ENCODE results near the gene KRTAP5-10. TPM values are rescaled to one million over a fixed set of nuclear protein-coding genes. Genes with fewer than 3 reads are reported as not detected.

Gene KRTAP5-10
- total and polyA plus RNA-seq, 2 donors (not counting 1 experiment from before 2014, with no cell fraction given) = not detected

DNA sequence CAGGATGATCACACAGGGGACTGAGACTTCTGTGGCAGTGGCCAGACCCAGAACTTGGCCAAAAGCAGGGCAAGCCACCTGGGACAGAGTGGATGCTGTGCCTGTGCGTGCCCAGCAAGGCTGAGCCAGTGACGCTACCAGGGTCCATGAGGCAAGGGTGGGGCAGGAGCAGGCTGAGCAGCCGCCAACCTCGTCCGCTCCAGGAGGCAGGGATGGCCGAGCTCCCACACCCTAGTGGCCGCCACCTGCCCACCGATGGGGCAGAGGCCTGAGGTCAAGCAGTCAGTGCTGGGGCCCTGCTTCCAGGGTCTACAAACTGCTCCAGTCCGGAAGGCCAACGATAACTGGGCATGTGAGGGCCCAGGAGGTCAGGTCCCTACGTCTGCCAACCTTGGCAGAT, 9.9 kb upstream of the KRTAP5-10 start:
- no peaks in the 10 kb centered on the region for H3K4me1 ChIP-seq (ENCODE audit: control insufficient read depth, extremely low read depth, insufficient read depth, low read length)
- no peak overlapping the region for H3K9ac ChIP-seq (ENCODE audit: insufficient read depth, low read length)
- H3K9me3 ChIP-seq (ENCODE audit: control insufficient read depth, insufficient read depth, low read depth, low read length) = no peaks in the 10 kb centered on the region
- TF ChIP-seq, protein P1, sequence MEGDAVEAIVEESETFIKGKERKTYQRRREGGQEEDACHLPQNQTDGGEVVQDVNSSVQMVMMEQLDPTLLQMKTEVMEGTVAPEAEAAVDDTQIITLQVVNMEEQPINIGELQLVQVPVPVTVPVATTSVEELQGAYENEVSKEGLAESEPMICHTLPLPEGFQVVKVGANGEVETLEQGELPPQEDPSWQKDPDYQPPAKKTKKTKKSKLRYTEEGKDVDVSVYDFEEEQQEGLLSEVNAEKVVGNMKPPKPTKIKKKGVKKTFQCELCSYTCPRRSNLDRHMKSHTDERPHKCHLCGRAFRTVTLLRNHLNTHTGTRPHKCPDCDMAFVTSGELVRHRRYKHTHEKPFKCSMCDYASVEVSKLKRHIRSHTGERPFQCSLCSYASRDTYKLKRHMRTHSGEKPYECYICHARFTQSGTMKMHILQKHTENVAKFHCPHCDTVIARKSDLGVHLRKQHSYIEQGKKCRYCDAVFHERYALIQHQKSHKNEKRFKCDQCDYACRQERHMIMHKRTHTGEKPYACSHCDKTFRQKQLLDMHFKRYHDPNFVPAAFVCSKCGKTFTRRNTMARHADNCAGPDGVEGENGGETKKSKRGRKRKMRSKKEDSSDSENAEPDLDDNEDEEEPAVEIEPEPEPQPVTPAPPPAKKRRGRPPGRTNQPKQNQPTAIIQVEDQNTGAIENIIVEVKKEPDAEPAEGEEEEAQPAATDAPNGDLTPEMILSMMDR (conservative IDR thresholded peaks at IDR 0.05 in 1 of 2, IDR thresholded peaks at IDR 0.05 in 1 of 2; ENCODE audit: low read depth in 1 of 2, low read length in 2 of 2) = no peak
- no peak for TF ChIP-seq EZH2 (IDR thresholded peaks at IDR 0.05; ENCODE audit: low read length, missing control alignments)
- H3K27ac ChIP-seq (ENCODE audit: insufficient read depth, low read length) = no peak overlapping the region
- H4K20me1 ChIP-seq (ENCODE audit: control insufficient read depth, extremely low read depth, insufficient read depth, low read length) = no peaks in the 10 kb centered on the region
- H3K36me3 ChIP-seq (ENCODE audit: control insufficient read depth, insufficient read depth, low read length) = no peaks in the 10 kb centered on the region
- DNase-seq (ENCODE audit: low read depth in 2 of 2) = no peak
- H3K79me2 ChIP-seq (ENCODE audit: control insufficient read depth, insufficient read depth, low read length) = no peaks in the 10 kb centered on the region
- H3K27me3 ChIP-seq (ENCODE audit: control insufficient read depth, insufficient read depth, low read length) = no peaks in the 10 kb centered on the region
- H2AFZ ChIP-seq (ENCODE audit: low read length) = no peak overlapping the region
- H3K4me2 ChIP-seq (ENCODE audit: extremely low read depth, insufficient read depth, low read length) = no peak overlapping the region
- H3K4me3 ChIP-seq (replicated peaks in 1 of 4; ENCODE audit: control extremely low read depth in 1 of 4, insufficient read depth in 1 of 4, low read depth in 3 of 4, low read length in 4 of 4) = no peak overlapping the region

DNA sequence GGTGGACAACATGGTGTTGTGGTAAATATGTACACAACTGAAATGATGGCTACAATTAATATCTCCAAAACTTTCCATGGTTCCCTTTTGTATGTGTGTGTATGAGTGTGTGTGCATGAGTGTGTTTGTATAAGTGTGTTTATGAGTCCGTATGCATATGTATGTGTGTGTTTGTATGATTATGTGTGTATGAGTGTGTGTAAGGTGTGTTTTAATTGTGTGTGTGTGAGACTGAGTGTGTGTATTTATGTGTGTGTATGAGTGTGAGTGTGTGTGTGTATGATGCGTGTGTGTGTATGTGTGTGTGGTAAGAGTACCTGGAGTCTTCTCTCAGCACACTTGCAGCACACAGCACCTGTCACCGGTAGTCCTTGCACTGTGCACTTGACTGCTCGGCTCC, 9.3 kb upstream of the KRTAP5-10 start:
- H3K9me3 ChIP-seq (ENCODE audit: control insufficient read depth, insufficient read depth, low read depth, low read length) = no peaks in the 10 kb centered on the region
- H4K20me1 ChIP-seq (ENCODE audit: control insufficient read depth, extremely low read depth, insufficient read depth, low read length) = no peaks in the 10 kb centered on the region
- no peak overlapping the region for H3K9ac ChIP-seq (ENCODE audit: insufficient read depth, low read length)
- H3K4me2 ChIP-seq (ENCODE audit: extremely low read depth, insufficient read depth, low read length) = no peak overlapping the region
- no peaks in the 10 kb centered on the region for H3K36me3 ChIP-seq (ENCODE audit: control insufficient read depth, insufficient read depth, low read length)
- no peak overlapping the region for H2AFZ ChIP-seq (ENCODE audit: low read length)
- no peaks in the 10 kb centered on the region for H3K79me2 ChIP-seq (ENCODE audit: control insufficient read depth, insufficient read depth, low read length)
- no peaks in the 10 kb centered on the region for H3K4me1 ChIP-seq (ENCODE audit: control insufficient read depth, extremely low read depth, insufficient read depth, low read length)
- no peak for DNase-seq (ENCODE audit: low read depth in 2 of 2)
- no peak overlapping the region for H3K4me3 ChIP-seq (replicated peaks in 1 of 4; ENCODE audit: control extremely low read depth in 1 of 4, insufficient read depth in 1 of 4, low read depth in 3 of 4, low read length in 4 of 4)
- no peak overlapping the region for H3K27ac ChIP-seq (ENCODE audit: insufficient read depth, low read length)
- TF ChIP-seq, protein P1 (conservative IDR thresholded peaks at IDR 0.05 in 1 of 2, IDR thresholded peaks at IDR 0.05 in 1 of 2; ENCODE audit: low read depth in 1 of 2, low read length in 2 of 2) = no peak
- no peaks in the 10 kb centered on the region for H3K27me3 ChIP-seq (ENCODE audit: control insufficient read depth, insufficient read depth, low read length)

DNA sequence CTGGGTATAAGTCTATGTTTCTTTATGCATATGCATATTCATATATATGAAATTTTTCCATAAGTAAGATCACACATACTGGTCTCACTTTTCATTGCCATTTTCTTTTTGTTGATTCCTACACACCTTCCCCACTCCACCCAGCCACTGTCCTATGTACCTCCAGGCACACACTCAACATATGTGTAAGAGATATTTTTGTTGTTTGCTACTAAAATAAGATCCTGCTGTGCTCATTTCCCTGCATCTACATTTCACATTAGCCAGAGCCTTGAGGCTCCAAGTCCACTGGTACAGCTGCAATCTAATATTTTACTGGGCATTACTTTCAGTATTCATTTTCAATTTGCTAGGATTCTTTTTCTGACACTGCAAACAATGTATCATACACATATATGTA, 8.1 kb upstream of the KRTAP5-10 start:
- H3K27ac ChIP-seq (ENCODE audit: insufficient read depth, low read length) = no peak overlapping the region
- H4K20me1 ChIP-seq (ENCODE audit: control insufficient read depth, extremely low read depth, insufficient read depth, low read length) = no peaks in the 10 kb centered on the region
- H3K4me2 ChIP-seq (ENCODE audit: extremely low read depth, insufficient read depth, low read length) = no peak overlapping the region
- no peak overlapping the region for H2AFZ ChIP-seq (ENCODE audit: low read length)
- no peak overlapping the region for H3K4me3 ChIP-seq (replicated peaks in 1 of 4; ENCODE audit: control extremely low read depth in 1 of 4, insufficient read depth in 1 of 4, low read depth in 3 of 4, low read length in 4 of 4)
- no peak overlapping the region for H3K9ac ChIP-seq (ENCODE audit: insufficient read depth, low read length)
- no peaks in the 10 kb centered on the region for H3K9me3 ChIP-seq (ENCODE audit: control insufficient read depth, insufficient read depth, low read depth, low read length)
- DNase-seq (ENCODE audit: low read depth in 2 of 2) = no peak
- H3K79me2 ChIP-seq (ENCODE audit: control insufficient read depth, insufficient read depth, low read length) = no peaks in the 10 kb centered on the region
- TF ChIP-seq, protein P1 (conservative IDR thresholded peaks at IDR 0.05 in 1 of 2, IDR thresholded peaks at IDR 0.05 in 1 of 2; ENCODE audit: low read depth in 1 of 2, low read length in 2 of 2) = no peak
- TF ChIP-seq EZH2 (IDR thresholded peaks at IDR 0.05; ENCODE audit: low read length, missing control alignments) = no peak
- H3K27me3 ChIP-seq (ENCODE audit: control insufficient read depth, insufficient read depth, low read length) = no peaks in the 10 kb centered on the region
- no peaks in the 10 kb centered on the region for H3K36me3 ChIP-seq (ENCODE audit: control insufficient read depth, insufficient read depth, low read length)
- no peaks in the 10 kb centered on the region for H3K4me1 ChIP-seq (ENCODE audit: control insufficient read depth, extremely low read depth, insufficient read depth, low read length)

All from fibroblast of lung (primary cell).